ENCODE results near the gene PRKAR1A. TPM values are rescaled to one million over a fixed set of nuclear protein-coding genes. Genes with fewer than 3 reads are reported as not detected.
"Not testable (repeated sequence)": the region's sequence is repeated elsewhere in the genome, so short reads cannot be mapped to it uniquely, and the experiment has no call there.

Gene PRKAR1A
- total and polyA plus RNA-seq, 4 donors, result 97.0 to 297 (median 178) TPM

- ATAC-seq (ENCODE audit: low FRiP score), result no peak
- Histone ChIP-seq H3K27me3 (ENCODE audit: control insufficient read depth in 1 of 2, insufficient read depth in 2 of 2, low read length in 1 of 2) (no peaks in the 10 kb centered on the region), H3K4me3 (ENCODE audit: low read length in 2 of 2) (no peak overlapping the region), H3K9me3 (ENCODE audit: control insufficient read depth, low read length) (no peaks in the 10 kb centered on the region), H3K4me1 (ENCODE audit: control insufficient read depth in 1 of 2, insufficient read depth in 2 of 2, low read length in 2 of 2) (no peaks in the 10 kb centered on the region), H3K36me3 (ENCODE audit: control insufficient read depth in 1 of 2, insufficient read depth in 2 of 2, low read length in 1 of 2) (no peaks in the 10 kb centered on the region), H3K27ac (ENCODE audit: low read depth in 1 of 2, low read length in 2 of 2) (no peak overlapping the region)
- no peak for DNase-seq
- intact Hi-C loops (cut with DNase I), result no loop called here
- WGBS, 2 donors, result 65 to 78% methylated on average over 1 of the region's 1 CpG
Measured at GRCh38 chr17:68516732-68517131, 4.5 kb downstream of the PRKAR1A start.

GRCh38 chr17:68517605-68518004 lies 5.4 kb downstream of the PRKAR1A start:
- WGBS, 2 donors, result 91% methylated on average over 3 of the region's 3 CpGs
- H3K4me3 ChIP-seq (ENCODE audit: low read length in 2 of 2); DNase-seq; H3K9me3 ChIP-seq (ENCODE audit: control insufficient read depth, low read length); H3K36me3 ChIP-seq (ENCODE audit: control insufficient read depth in 1 of 2, insufficient read depth in 2 of 2, low read length in 1 of 2); ATAC-seq (ENCODE audit: low FRiP score); H3K27me3 ChIP-seq (ENCODE audit: control insufficient read depth in 1 of 2, insufficient read depth in 2 of 2, low read length in 1 of 2); H3K4me1 ChIP-seq (ENCODE audit: control insufficient read depth in 1 of 2, insufficient read depth in 2 of 2, low read length in 2 of 2); H3K27ac ChIP-seq (ENCODE audit: low read depth in 1 of 2, low read length in 2 of 2); intact Hi-C loops (cut with DNase I): not testable (repeated sequence)

DNA sequence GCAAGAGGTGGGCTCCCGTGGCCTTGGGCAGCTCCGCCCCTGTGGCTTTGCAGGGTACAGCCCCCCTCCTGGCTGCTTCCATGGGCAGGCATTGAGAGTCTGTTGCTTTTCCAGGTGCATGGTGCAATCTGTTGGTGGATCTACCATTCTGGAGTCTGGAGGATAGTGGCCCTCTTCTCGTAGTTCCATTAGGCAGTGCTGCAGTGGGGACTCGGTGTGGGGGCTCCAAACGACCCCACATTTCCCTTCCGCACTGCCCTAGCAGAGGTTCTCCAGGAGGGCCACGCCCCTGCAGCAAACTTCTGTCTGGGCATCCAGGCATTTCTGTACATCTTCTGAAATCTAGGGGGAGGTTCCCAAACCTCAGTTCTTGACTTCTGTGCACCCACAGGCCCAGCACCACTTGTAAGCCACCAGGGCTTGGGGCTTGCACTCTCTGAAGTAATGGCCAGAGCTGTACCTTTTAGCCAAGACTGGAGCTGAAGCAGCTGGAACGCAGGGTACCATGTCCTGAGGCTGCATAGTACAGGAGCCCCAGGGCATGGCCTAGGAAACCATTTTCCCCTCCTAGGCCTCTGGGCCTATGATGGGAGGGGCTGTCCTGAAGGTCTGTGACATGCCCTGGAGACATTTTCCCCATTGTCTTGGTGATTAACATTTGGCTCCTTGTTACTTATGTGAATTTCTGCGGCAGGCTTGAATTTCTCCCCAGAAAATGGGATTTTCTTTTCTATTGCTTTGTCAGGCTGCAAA lies 6.0 kb downstream of the PRKAR1A start:
- H3K4me3 ChIP-seq (ENCODE audit: low read length in 2 of 2), result no peak overlapping the region
- peaks cover 0 to 2% of the 10 kb centered on the region in 2 donors for H3K36me3 ChIP-seq (ENCODE audit: control insufficient read depth in 1 of 2, insufficient read depth in 2 of 2, low read length in 1 of 2)
- H3K27me3 ChIP-seq (ENCODE audit: control insufficient read depth in 1 of 2, insufficient read depth in 2 of 2, low read length in 1 of 2), result no peaks in the 10 kb centered on the region
- DNase-seq (no peak), ATAC-seq (ENCODE audit: low FRiP score) (no peak)
- H3K4me1 ChIP-seq (ENCODE audit: control insufficient read depth in 1 of 2, insufficient read depth in 2 of 2, low read length in 2 of 2), result peaks cover 2 to 4% of the 10 kb centered on the region in 2 donors
- WGBS, 2 donors, result 93 to 95% methylated on average over 9 of the region's 9 CpGs
- intact Hi-C loops (cut with DNase I), result no loop called here
- H3K9me3 ChIP-seq (ENCODE audit: control insufficient read depth, low read length), result no peaks in the 10 kb centered on the region
- H3K27ac ChIP-seq (ENCODE audit: low read depth in 1 of 2, low read length in 2 of 2), result no peak overlapping the region

DNA sequence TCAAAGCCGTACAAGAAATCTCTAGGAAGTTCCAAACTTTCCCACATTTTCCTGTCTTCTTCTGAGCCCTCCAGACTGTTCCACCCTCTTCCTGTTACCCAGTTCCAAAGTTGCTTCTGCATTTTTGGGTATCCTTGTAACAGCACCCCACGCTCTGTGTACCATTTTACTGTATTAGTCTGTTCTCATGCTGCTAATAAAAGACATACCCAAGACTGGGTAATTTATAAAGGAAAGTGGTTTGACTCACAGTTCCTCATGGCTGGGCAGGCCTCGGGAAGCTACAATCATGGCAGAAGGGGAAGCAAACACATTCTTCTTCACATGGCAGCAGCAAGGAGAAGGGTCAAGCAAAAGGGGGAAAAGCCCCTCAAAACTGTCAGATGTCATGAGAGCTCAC lies 6.8 kb downstream of the PRKAR1A start:
- H3K4me1 ChIP-seq (ENCODE audit: control insufficient read depth in 1 of 2, insufficient read depth in 2 of 2, low read length in 2 of 2); H3K36me3 ChIP-seq (ENCODE audit: control insufficient read depth in 1 of 2, insufficient read depth in 2 of 2, low read length in 1 of 2); DNase-seq; ATAC-seq (ENCODE audit: low FRiP score); H3K27ac ChIP-seq (ENCODE audit: low read depth in 1 of 2, low read length in 2 of 2); H3K4me3 ChIP-seq (ENCODE audit: low read length in 2 of 2); H3K9me3 ChIP-seq (ENCODE audit: control insufficient read depth, low read length); H3K27me3 ChIP-seq (ENCODE audit: control insufficient read depth in 1 of 2, insufficient read depth in 2 of 2, low read length in 1 of 2); intact Hi-C loops (cut with DNase I): not testable (repeated sequence)
- WGBS, 2 donors, result 81 to 83% methylated on average over 3 of the region's 3 CpGs

DNA sequence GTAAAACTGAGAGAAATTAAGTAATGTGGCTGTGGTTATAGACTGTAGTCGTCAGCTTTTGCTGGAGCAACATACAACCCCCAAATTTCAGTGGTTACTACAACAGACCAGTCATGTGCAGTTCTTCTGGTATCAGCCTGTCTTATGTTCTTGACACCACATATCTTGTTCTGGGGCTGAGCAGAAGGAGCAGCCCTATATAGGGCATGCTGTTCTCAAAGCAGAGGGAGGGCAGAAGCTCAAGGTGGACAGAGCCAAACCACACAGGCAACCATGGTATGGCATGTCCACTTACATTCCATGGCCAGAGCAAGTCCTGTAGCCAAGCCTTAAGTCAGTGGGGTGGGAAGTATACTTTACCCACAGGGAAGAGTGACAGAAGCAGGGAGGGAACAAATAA lies 7.7 kb downstream of the PRKAR1A start:
- 38 to 74% methylated on average over 1 of the region's 1 CpG for WGBS, 2 donors
- DNase-seq (no peak), ATAC-seq (ENCODE audit: low FRiP score) (no peak)
- H3K4me3 ChIP-seq (ENCODE audit: low read length in 2 of 2), result no peak overlapping the region
- intact Hi-C loops (cut with DNase I), result no loop called here
- peaks cover 2 to 4% of the 10 kb centered on the region in 2 donors for H3K4me1 ChIP-seq (ENCODE audit: control insufficient read depth in 1 of 2, insufficient read depth in 2 of 2, low read length in 2 of 2)
- no peaks in the 10 kb centered on the region for H3K9me3 ChIP-seq (ENCODE audit: control insufficient read depth, low read length)
- peaks cover 0 to 2% of the 10 kb centered on the region in 2 donors for H3K36me3 ChIP-seq (ENCODE audit: control insufficient read depth in 1 of 2, insufficient read depth in 2 of 2, low read length in 1 of 2)
- H3K27ac ChIP-seq (ENCODE audit: low read depth in 1 of 2, low read length in 2 of 2), result no peak overlapping the region
- H3K27me3 ChIP-seq (ENCODE audit: control insufficient read depth in 1 of 2, insufficient read depth in 2 of 2, low read length in 1 of 2), result no peaks in the 10 kb centered on the region

- no peaks in the 10 kb centered on the region for H3K9me3 ChIP-seq (ENCODE audit: control insufficient read depth, low read length)
- no peaks in the 10 kb centered on the region for H3K27me3 ChIP-seq (ENCODE audit: control insufficient read depth in 1 of 2, insufficient read depth in 2 of 2, low read length in 1 of 2)
- H3K4me3 ChIP-seq (ENCODE audit: low read length in 2 of 2), result no peak overlapping the region
- H3K27ac ChIP-seq (ENCODE audit: low read depth in 1 of 2, low read length in 2 of 2), result no peak overlapping the region
- intact Hi-C loops (cut with DNase I), result no loop called here
- H3K36me3 ChIP-seq (ENCODE audit: control insufficient read depth in 1 of 2, insufficient read depth in 2 of 2, low read length in 1 of 2), result peaks cover 0 to 2% of the 10 kb centered on the region in 2 donors
- DNase-seq, result no peak
- peaks cover 2 to 4% of the 10 kb centered on the region in 2 donors for H3K4me1 ChIP-seq (ENCODE audit: control insufficient read depth in 1 of 2, insufficient read depth in 2 of 2, low read length in 2 of 2)
- ATAC-seq (ENCODE audit: low FRiP score), result no peak
Measured at GRCh38 chr17:68522266-68522665, 10.0 kb downstream of the PRKAR1A start.

DNA sequence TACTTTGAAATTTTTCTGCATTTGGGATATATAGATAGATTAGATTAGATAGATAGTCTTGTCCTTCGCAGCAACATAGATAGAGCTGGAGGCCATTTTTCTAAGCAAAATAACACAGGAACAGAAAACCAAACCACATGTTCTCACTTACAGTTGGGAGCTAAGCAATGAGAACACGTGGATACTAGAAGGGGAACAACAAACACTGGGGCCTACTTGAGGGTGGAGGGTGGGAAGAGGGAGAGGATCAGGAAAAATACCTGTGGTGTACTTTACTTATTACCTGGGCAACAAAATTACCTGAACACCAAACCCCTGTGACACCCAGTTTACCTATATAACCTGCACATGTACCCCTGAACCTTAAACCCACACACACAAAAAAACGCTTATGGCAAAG lies 14.3 kb downstream of the PRKAR1A start:
- intact Hi-C loops (cut with DNase I), result no loop called here
- WGBS, 2 donors, result 72 to 77% methylated on average over 3 of the region's 3 CpGs
- DNase-seq (no peak), ATAC-seq (ENCODE audit: low FRiP score) (no peak)
- Histone ChIP-seq H3K36me3 (ENCODE audit: control insufficient read depth in 1 of 2, insufficient read depth in 2 of 2, low read length in 1 of 2) (peaks cover 5 to 13% of the 10 kb centered on the region in 2 donors), H3K4me1 (ENCODE audit: control insufficient read depth in 1 of 2, insufficient read depth in 2 of 2, low read length in 2 of 2) (peaks cover 2 to 4% of the 10 kb centered on the region in 2 donors), H3K27me3 (ENCODE audit: control insufficient read depth in 1 of 2, insufficient read depth in 2 of 2, low read length in 1 of 2) (no peaks in the 10 kb centered on the region), H3K27ac (ENCODE audit: low read depth in 1 of 2, low read length in 2 of 2) (no peak overlapping the region), H3K9me3 (ENCODE audit: control insufficient read depth, low read length) (no peaks in the 10 kb centered on the region), H3K4me3 (ENCODE audit: low read length in 2 of 2) (no peak overlapping the region)

GRCh38 chr17:68527314-68527713 lies 15.1 kb downstream of the PRKAR1A start:
- DNase-seq (no peak), ATAC-seq (ENCODE audit: low FRiP score) (no peak)
- intact Hi-C loops (cut with DNase I), result no loop called here
- Histone ChIP-seq H3K27ac (ENCODE audit: low read depth in 1 of 2, low read length in 2 of 2) (no peak overlapping the region), H3K36me3 (ENCODE audit: control insufficient read depth in 1 of 2, insufficient read depth in 2 of 2, low read length in 1 of 2) (peaks cover 5 to 13% of the 10 kb centered on the region in 2 donors), H3K9me3 (ENCODE audit: control insufficient read depth, low read length) (no peaks in the 10 kb centered on the region), H3K4me1 (ENCODE audit: control insufficient read depth in 1 of 2, insufficient read depth in 2 of 2, low read length in 2 of 2) (peaks cover under 1 to 2% of the 10 kb centered on the region in 2 donors), H3K4me3 (ENCODE audit: low read length in 2 of 2) (no peak overlapping the region), H3K27me3 (ENCODE audit: control insufficient read depth in 1 of 2, insufficient read depth in 2 of 2, low read length in 1 of 2) (no peaks in the 10 kb centered on the region)
- 84 to 85% methylated on average over 4 of the region's 4 CpGs for WGBS, 2 donors

GRCh38 chr17:68531252-68531651 lies 19.0 kb downstream of the PRKAR1A start:
- Histone ChIP-seq H3K36me3 (ENCODE audit: control insufficient read depth in 1 of 2, insufficient read depth in 2 of 2, low read length in 1 of 2) (peaks cover 3 to 13% of the 10 kb centered on the region in 2 donors), H3K9me3 (ENCODE audit: control insufficient read depth, low read length) (no peaks in the 10 kb centered on the region), H3K27me3 (ENCODE audit: control insufficient read depth in 1 of 2, insufficient read depth in 2 of 2, low read length in 1 of 2) (no peaks in the 10 kb centered on the region), H3K4me3 (ENCODE audit: low read length in 2 of 2) (no peak overlapping the region), H3K27ac (ENCODE audit: low read depth in 1 of 2, low read length in 2 of 2) (no peak overlapping the region), H3K4me1 (ENCODE audit: control insufficient read depth in 1 of 2, insufficient read depth in 2 of 2, low read length in 2 of 2) (no peaks in the 10 kb centered on the region)
- DNase-seq, result no peak
- 88 to 90% methylated on average over 4 of the region's 4 CpGs for WGBS, 2 donors
- intact Hi-C loops (cut with DNase I), result loop anchor here in 1 of 2 donors (10.0 kb wide), 1 partner anchor 224 kb away; no protein-coding TSS in a partner anchor
- no peak for ATAC-seq (ENCODE audit: low FRiP score)

Data from aorta (tissue), 5 donors.